HEK293 (cell line): ENCODE data around the gene CTNNA2.

ENCODE experiments used
- CTCF ChIA-PET: fragments of 350-600 bp; formaldehyde crosslinking; extraction: SDS; loops from one replicate; lab custom pipeline; 2021; ENCODE audit warnings: antibody characterized with exemption; lab: Yijun Ruan, JAX
- POLR2A ChIA-PET: fragments of 300-600 bp; formaldehyde crosslinking; extraction: SDS; loops from one replicate; lab custom pipeline; 2020; ENCODE audit warnings: antibody characterized with exemption, inconsistent platforms; lab: Yijun Ruan, JAX
- H3K27ac ChIP-seq: fragments of 200-500 bp; sonication (Bioruptor generic); 2 replicates; pipeline ENCODE4 v1.5.1; 2014; ENCODE audit warnings: low read depth, low read length, control low read depth, inconsistent platforms; ENCODE audit errors: extremely low read depth
- H3K36me3 ChIP-seq, 2 experiments: fragments of 200-500 bp in 1 of 2; sonication (Bioruptor generic) in 1 of 2; 1 replicate in 1 of 2; 2 replicates in 1 of 2; pipeline ENCODE4 v1.5.1; 2014 to 2017; ENCODE audit warnings: inconsistent platforms in 2 of 2, low read length in 2 of 2; ENCODE audit not compliant: control insufficient read depth in 2 of 2, insufficient read depth in 1 of 2
- H3K4me1 ChIP-seq: fragments of 200-500 bp; sonication (Bioruptor generic); 2 replicates; pipeline ENCODE4 v1.5.1; 2014; ENCODE audit warnings: mild to moderate bottlenecking, low read length, inconsistent platforms; ENCODE audit not compliant: control insufficient read depth, insufficient read depth
- H3K4me3 ChIP-seq: 2 replicates; pipeline ENCODE4 v1.5.1; 2011; ENCODE audit warnings: low read depth, mild to moderate bottlenecking, control low read depth, low read length, moderate library complexity
- H3K9me3 ChIP-seq: fragments of 200-500 bp; sonication (Bioruptor generic); 2 replicates; pipeline ENCODE4 v1.5.1; 2014; ENCODE audit warnings: low read depth, low read length, inconsistent platforms; ENCODE audit not compliant: control insufficient read depth, insufficient read depth
- GLI2 ChIP-seq: fragments of 450-650 bp; formaldehyde crosslinking; IDR thresholded peaks from 2 replicates; pipeline ENCODE4; 2017; ENCODE audit warnings: missing biosample characterization, missing genetic modification characterization, low read depth, borderline replicate concordance
- PRDM1 ChIP-seq: fragments of 450-650 bp; formaldehyde crosslinking; IDR thresholded peaks from 2 replicates; pipeline ENCODE4; 2016; ENCODE audit warnings: missing biosample characterization, missing genetic modification characterization
- YY1 ChIP-seq: fragments of 450-650 bp; formaldehyde crosslinking; IDR thresholded peaks from 2 replicates; pipeline ENCODE4 v1.5.1; 2018; ENCODE audit warnings: missing biosample characterization, missing genetic modification characterization
- YY2 ChIP-seq: fragments of 450-650 bp; formaldehyde crosslinking; IDR thresholded peaks from 2 replicates; pipeline ENCODE4 v1.5.1; 2016; ENCODE audit warnings: missing biosample characterization, missing genetic modification characterization
- ZNF10 ChIP-seq: fragments of 450-650 bp; formaldehyde crosslinking; IDR thresholded peaks from 2 replicates; pipeline ENCODE4 v1.5.1; 2017; ENCODE audit warnings: missing biosample characterization, missing genetic modification characterization
- ZNF221 ChIP-seq: fragments of 450-650 bp; formaldehyde crosslinking; IDR thresholded peaks from 2 replicates; pipeline ENCODE4 v1.5.1; 2017; ENCODE audit warnings: missing biosample characterization, missing genetic modification characterization, borderline replicate concordance
- ZNF350 ChIP-seq: fragments of 450-650 bp; formaldehyde crosslinking; IDR thresholded peaks from 2 replicates; pipeline ENCODE4 v1.5.0; 2017; ENCODE audit warnings: missing biosample characterization, mild to moderate bottlenecking, missing genetic modification characterization
- ZNF391 ChIP-seq: fragments of 450-650 bp; formaldehyde crosslinking; IDR thresholded peaks from 2 replicates; pipeline ENCODE4 v1.5.1; 2016; ENCODE audit warnings: low read depth, missing biosample characterization, missing genetic modification characterization, borderline replicate concordance
- ZNF404 ChIP-seq: fragments of 450-650 bp; formaldehyde crosslinking; IDR thresholded peaks from 2 replicates; pipeline ENCODE4 v1.5.1; 2017; ENCODE audit warnings: missing biosample characterization, missing genetic modification characterization
- ZNF433 ChIP-seq: fragments of 450-650 bp; formaldehyde crosslinking; IDR thresholded peaks from 2 replicates; pipeline ENCODE4 v1.5.1; 2016; ENCODE audit warnings: missing biosample characterization, missing genetic modification characterization, low read depth
- ZNF521 ChIP-seq: fragments of 450-650 bp; formaldehyde crosslinking; IDR thresholded peaks from 2 replicates; pipeline ENCODE4 v1.5.1; 2017; ENCODE audit warnings: missing biosample characterization, mild to moderate bottlenecking, missing genetic modification characterization
- ZNF692 ChIP-seq: fragments of 450-650 bp; formaldehyde crosslinking; IDR thresholded peaks from 2 replicates; pipeline ENCODE4 v1.5.1; 2016; ENCODE audit warnings: missing biosample characterization, missing genetic modification characterization
- ZNF777 ChIP-seq: fragments of 450-650 bp; formaldehyde crosslinking; IDR thresholded peaks from 2 replicates; pipeline ENCODE4 v1.5.1; 2017; ENCODE audit warnings: missing biosample characterization, missing genetic modification characterization, borderline replicate concordance
- ZNF785 ChIP-seq: fragments of 450-650 bp; formaldehyde crosslinking; IDR thresholded peaks from 2 replicates; pipeline ENCODE4 v1.5.1; 2016; ENCODE audit warnings: missing biosample characterization, missing genetic modification characterization
- ZSCAN23 ChIP-seq: fragments of 450-650 bp; formaldehyde crosslinking; IDR thresholded peaks from 2 replicates; pipeline ENCODE4 v1.5.1; 2016; ENCODE audit warnings: missing biosample characterization, missing genetic modification characterization
- ZSCAN5A ChIP-seq: fragments of 450-650 bp; formaldehyde crosslinking; IDR thresholded peaks from 2 replicates; pipeline ENCODE4 v1.5.1; 2016; ENCODE audit warnings: missing biosample characterization, missing genetic modification characterization
- TF ChIP-seq, protein P1 (sequence below): fragments of 450-650 bp; formaldehyde crosslinking; IDR thresholded peaks from 2 replicates; pipeline ENCODE4 v1.5.1; 2016; ENCODE audit warnings: missing biosample characterization, missing genetic modification characterization
- TF ChIP-seq, protein P2 (sequence below): fragments of 450-650 bp; formaldehyde crosslinking; IDR thresholded peaks from 2 replicates; pipeline ENCODE4 v1.5.1; 2016; ENCODE audit warnings: missing biosample characterization, missing genetic modification characterization
- TF ChIP-seq, protein P3 (sequence below): fragments of 450-650 bp; formaldehyde crosslinking; IDR thresholded peaks from 2 replicates; pipeline ENCODE4 v1.5.1; 2016; ENCODE audit warnings: missing biosample characterization, missing genetic modification characterization

CTNNA2 gene

GRCh38 chr2:79798776-79799175 lies 285.9 kb downstream of the CTNNA2 start (continued):
- TF ChIP-seq, protein P1, sequence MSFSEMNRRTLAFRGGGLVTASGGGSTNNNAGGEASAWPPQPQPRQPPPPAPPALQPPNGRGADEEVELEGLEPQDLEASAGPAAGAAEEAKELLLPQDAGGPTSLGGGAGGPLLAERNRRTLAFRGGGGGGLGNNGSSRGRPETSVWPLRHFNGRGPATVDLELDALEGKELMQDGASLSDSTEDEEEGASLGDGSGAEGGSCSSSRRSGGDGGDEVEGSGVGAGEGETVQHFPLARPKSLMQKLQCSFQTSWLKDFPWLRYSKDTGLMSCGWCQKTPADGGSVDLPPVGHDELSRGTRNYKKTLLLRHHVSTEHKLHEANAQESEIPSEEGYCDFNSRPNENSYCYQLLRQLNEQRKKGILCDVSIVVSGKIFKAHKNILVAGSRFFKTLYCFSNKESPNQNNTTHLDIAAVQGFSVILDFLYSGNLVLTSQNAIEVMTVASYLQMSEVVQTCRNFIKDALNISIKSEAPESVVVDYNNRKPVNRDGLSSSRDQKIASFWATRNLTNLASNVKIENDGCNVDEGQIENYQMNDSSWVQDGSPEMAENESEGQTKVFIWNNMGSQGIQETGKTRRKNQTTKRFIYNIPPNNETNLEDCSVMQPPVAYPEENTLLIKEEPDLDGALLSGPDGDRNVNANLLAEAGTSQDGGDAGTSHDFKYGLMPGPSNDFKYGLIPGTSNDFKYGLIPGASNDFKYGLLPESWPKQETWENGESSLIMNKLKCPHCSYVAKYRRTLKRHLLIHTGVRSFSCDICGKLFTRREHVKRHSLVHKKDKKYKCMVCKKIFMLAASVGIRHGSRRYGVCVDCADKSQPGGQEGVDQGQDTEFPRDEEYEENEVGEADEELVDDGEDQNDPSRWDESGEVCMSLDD (tag by site-specific recombination): no peak
- TF ChIP-seq, protein P2, sequence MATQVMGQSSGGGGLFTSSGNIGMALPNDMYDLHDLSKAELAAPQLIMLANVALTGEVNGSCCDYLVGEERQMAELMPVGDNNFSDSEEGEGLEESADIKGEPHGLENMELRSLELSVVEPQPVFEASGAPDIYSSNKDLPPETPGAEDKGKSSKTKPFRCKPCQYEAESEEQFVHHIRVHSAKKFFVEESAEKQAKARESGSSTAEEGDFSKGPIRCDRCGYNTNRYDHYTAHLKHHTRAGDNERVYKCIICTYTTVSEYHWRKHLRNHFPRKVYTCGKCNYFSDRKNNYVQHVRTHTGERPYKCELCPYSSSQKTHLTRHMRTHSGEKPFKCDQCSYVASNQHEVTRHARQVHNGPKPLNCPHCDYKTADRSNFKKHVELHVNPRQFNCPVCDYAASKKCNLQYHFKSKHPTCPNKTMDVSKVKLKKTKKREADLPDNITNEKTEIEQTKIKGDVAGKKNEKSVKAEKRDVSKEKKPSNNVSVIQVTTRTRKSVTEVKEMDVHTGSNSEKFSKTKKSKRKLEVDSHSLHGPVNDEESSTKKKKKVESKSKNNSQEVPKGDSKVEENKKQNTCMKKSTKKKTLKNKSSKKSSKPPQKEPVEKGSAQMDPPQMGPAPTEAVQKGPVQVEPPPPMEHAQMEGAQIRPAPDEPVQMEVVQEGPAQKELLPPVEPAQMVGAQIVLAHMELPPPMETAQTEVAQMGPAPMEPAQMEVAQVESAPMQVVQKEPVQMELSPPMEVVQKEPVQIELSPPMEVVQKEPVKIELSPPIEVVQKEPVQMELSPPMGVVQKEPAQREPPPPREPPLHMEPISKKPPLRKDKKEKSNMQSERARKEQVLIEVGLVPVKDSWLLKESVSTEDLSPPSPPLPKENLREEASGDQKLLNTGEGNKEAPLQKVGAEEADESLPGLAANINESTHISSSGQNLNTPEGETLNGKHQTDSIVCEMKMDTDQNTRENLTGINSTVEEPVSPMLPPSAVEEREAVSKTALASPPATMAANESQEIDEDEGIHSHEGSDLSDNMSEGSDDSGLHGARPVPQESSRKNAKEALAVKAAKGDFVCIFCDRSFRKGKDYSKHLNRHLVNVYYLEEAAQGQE (tag by site-specific recombination): no peak
- TF ChIP-seq PRDM1 (tag by site-specific recombination) (no peak), YY1 (tag by site-specific recombination) (no peak), ZNF10 (tag by site-specific recombination) (no peak), ZNF521 (tag by site-specific recombination) (no peak)

GRCh38 chr2:79799729-79800128 lies 286.9 kb downstream of the CTNNA2 start:
- TF ChIP-seq GLI2 (tag by site-specific recombination) (no peak), ZNF777 (no peak), ZNF404 (no peak), ZNF692 (tag by site-specific recombination) (no peak), YY2 (tag by site-specific recombination) (no peak)
- TF ChIP-seq, protein P3, sequence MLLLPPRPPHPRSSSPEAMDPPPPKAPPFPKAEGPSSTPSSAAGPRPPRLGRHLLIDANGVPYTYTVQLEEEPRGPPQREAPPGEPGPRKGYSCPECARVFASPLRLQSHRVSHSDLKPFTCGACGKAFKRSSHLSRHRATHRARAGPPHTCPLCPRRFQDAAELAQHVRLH (tag by site-specific recombination): no peak
- CTCF ChIA-PET: interaction anchor here (0.5 kb wide), 1 partner anchor 22 kb away, joined by 3 read pairs; no protein-coding TSS in a partner anchor
- POLR2A ChIA-PET: no interaction called here
- Histone ChIP-seq H3K36me3 (no peaks in the 10 kb centered on the region), H3K4me3 (no peak overlapping the region), H3K27ac (no peak overlapping the region), H3K9me3 (no peaks in the 10 kb centered on the region), H3K4me1 (no peaks in the 10 kb centered on the region)

DNA sequence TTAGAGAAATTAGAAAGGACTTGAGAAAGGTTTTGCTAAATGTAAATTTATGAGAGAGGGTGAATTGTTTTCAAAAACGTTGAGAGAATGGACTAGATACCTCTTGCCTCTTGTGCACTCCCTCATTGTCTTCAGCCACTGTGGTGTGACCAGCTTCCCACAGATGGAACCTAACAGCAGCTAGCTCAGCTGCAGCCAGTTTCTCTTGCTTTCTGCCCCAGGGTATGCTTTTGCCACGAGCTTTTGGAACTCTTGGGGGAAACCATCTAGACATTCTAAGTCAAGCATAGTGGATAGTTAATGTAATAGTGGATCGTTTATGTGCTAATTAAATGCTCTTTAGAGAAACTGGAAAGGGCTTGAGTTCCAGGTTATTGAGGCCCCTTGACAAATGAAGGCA lies 288.2 kb downstream of the CTNNA2 start:
- H3K4me3 ChIP-seq: no peak overlapping the region
- H3K27ac ChIP-seq: no peak overlapping the region
- H3K36me3 ChIP-seq: no peaks in the 10 kb centered on the region
- no peaks in the 10 kb centered on the region for H3K4me1 ChIP-seq
- ChIA-PET POLR2A (no interaction called here), CTCF (no interaction called here)
- no peaks in the 10 kb centered on the region for H3K9me3 ChIP-seq
- TF ChIP-seq ZNF785 (tag by site-specific recombination) (no peak), ZNF221 (tag by site-specific recombination) (no peak), ZNF391 (tag by site-specific recombination) (no peak), ZNF350 (no peak), ZSCAN5A (tag by site-specific recombination) (no peak), ZNF433 (tag by site-specific recombination) (no peak), ZSCAN23 (no peak)
- TF ChIP-seq, protein P2 (tag by site-specific recombination): no peak
